ENCODE measurements around the gene TBPL1.

DNA sequence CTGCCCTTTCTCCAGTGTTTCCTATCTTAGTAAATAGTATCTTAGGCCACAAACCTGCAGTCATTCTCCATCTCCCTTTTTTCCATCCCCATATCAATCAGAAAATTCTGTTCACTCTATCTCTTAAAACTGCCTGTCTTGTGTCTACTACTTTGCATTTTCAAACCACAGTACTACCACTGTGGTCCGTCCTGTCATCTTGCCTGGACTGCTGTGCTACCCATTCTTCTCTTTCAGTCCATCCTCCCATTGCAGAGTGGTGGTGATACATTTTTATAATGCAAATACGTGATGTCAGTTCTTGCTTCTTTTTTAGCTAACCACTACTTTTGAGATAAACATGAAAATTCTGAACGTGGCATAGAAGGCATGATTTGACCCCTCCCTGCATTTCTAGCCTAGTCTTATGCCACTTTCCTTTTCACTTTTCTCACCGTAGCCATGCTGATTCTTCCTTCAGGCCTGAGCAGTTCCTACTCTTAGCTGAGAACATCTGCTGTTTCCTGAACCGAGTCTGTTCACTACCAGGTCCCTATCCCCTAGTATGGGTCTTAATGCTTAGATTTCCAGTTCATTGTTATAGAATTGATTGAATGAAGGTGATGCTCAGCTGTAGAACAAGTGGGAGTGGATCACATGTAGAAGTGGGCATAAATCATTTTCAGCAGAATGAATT lies 13.8 kb downstream of the TBPL1 start:
- TF ChIP-seq, protein P1, sequence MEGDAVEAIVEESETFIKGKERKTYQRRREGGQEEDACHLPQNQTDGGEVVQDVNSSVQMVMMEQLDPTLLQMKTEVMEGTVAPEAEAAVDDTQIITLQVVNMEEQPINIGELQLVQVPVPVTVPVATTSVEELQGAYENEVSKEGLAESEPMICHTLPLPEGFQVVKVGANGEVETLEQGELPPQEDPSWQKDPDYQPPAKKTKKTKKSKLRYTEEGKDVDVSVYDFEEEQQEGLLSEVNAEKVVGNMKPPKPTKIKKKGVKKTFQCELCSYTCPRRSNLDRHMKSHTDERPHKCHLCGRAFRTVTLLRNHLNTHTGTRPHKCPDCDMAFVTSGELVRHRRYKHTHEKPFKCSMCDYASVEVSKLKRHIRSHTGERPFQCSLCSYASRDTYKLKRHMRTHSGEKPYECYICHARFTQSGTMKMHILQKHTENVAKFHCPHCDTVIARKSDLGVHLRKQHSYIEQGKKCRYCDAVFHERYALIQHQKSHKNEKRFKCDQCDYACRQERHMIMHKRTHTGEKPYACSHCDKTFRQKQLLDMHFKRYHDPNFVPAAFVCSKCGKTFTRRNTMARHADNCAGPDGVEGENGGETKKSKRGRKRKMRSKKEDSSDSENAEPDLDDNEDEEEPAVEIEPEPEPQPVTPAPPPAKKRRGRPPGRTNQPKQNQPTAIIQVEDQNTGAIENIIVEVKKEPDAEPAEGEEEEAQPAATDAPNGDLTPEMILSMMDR (IDR thresholded peaks at IDR 0.05; ENCODE audit: low read length), result no peak
- TF ChIP-seq EZH2phosphoT487 (IDR thresholded peaks at IDR 0.05; ENCODE audit: low read length) (no peak), EZH2 (optimal IDR thresholded peaks at IDR 0.05; ENCODE audit: low read depth, low read length) (no peak)
